ENCODE results near the gene PSME4.
"Not testable (repeated sequence)": the region's sequence is repeated elsewhere in the genome, so short reads cannot be mapped to it uniquely, and the experiment has no call there.

PSME4 gene

DNA sequence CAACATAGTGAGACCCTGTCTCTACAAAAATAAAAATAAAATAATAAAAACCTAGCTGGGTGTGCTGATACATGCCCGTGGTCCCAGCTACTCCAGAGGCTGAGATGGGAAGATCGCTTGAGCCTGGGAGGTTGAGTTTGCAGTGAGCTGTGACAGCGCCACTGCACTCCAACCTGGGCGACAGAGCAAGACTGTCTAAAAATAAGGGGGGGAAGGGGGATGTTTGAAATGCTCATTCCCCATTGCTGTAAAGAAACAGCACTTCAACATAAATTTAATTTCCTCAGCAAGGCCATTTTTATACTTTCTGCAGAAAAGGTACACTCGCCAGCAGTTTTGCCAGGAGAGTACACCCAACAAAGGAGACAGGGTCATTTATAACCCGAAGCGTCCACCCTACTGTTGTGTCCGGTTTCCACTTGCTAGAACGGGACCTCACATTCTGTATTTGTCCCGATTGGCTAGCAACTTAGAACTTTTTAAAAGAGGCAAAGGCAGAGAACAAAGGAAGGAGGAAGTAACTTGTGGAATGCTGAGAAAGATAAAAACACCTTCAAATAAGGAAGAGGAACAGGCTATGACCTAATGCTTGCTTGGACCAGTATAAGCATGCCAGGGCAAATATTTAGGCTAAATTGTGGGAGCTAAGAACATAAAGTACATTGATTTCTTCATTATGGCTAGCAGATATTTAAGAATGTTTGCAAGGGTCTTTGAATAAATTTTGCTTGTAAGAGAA lies 9.1 kb downstream of the PSME4 start:
- DNase-seq, result not testable (repeated sequence)

DNA sequence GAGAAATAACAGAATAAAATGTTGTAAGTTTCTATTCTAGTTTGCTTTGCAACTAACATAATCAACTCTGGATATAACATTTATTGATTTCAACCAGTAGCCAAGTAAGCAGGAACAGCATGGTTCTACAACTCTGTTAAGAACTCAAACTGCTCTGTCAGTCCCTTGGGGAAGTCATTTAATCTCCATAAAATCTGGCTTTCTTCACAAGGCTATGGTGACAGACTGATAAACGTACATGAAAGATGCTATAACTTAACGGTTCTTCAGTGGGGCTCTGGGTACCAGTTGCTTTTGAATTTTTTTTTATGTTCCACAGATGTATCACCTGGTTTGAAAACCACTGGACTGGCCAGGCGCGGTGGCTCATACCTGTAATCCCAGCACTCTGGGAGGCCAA lies 10.3 kb downstream of the PSME4 start:
- DNase-seq, result no peak

DNA sequence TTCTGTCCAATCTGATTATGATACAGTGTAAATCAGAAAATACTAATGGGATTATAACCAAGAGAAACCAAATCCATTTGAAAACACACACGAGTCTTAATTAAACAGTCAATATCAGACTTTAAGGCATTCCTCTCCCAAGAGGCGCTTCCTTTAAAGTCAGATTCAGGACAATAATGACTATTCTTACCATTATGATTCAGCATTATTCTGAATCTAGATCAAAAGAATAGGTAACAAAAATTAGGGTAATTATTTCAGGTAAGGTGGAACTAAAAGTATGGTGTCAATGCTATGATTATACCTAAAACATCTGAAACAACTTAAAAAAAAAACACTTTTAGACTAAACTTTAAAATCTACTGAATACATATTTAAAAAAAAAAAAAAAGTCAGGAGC lies 12.3 kb downstream of the PSME4 start:
- no peak for DNase-seq

- no peak for DNase-seq
Measured at GRCh38 chr2:53952519-53952918, 18.3 kb downstream of the PSME4 start.

GRCh38 chr2:53949457-53949856 lies 21.3 kb downstream of the PSME4 start:
- no peak for DNase-seq

DNA sequence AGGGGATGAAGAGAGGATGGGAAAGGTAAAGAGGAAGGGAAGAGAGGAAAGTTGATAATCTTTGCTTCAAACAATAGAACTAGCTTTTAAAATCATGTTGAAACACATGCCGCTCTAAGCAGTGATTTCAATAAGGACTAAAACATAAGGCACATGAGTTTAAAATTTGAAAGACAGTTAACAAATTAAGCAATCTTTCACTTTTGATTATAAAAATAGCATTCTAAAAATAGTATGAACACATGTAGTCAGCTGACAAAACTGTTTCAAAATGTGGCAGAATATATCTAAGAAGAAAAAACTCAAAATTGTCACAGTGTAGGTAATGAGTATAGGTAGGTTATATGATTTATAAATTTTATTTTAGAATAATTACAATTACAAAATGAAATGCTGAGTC lies 25.3 kb downstream of the PSME4 start:
- DNase-seq, result no peak

DNA sequence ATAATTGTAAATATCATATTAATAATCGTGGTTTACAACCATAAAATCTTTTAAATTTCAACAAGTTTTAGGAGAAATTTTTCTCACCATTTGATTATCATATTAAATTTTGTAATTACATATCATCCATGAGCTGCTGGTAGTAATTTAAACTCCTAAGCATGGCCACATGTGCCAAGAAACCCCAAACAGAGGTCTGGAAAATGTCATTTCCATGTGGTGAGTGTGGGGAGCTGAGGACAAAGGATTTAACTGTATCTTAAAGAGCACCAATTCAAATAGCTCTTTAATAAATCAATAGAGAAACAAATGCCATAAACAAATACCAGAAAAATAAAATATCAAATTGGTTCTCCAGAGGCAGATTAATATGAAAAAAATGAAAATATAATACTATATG lies 26.3 kb downstream of the PSME4 start:
- DNase-seq, result no peak

GRCh38 chr2:53942280-53942679 lies 28.5 kb downstream of the PSME4 start:
- no peak for DNase-seq

- DNase-seq, result no peak
Measured at GRCh38 chr2:53941749-53942148, 29.0 kb downstream of the PSME4 start.

- no peak for DNase-seq
Measured at GRCh38 chr2:53939656-53940055, 31.1 kb downstream of the PSME4 start.

- DNase-seq, result no peak
Measured at GRCh38 chr2:53938904-53939303, 31.9 kb downstream of the PSME4 start.

DNA sequence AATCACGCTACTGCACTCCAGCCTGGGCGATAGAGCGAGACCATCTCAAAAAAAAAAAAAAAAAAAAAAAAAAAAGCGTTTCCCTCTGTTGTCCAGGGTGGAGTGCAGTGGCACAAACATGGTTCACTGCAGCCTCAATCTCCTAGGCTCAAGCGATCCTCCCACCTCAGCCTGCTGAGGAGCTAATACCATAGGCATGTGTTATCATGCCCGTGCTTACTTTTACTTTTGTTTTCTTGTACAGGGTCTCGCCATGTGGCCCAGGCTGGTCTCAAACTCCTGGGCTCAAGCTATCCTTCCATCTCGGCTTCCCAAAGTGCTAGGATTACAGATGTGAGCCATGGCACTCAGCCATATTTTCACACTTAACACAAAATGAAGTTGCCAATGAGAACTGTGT lies 37.5 kb downstream of the PSME4 start:
- DNase-seq, result no peak

DNA sequence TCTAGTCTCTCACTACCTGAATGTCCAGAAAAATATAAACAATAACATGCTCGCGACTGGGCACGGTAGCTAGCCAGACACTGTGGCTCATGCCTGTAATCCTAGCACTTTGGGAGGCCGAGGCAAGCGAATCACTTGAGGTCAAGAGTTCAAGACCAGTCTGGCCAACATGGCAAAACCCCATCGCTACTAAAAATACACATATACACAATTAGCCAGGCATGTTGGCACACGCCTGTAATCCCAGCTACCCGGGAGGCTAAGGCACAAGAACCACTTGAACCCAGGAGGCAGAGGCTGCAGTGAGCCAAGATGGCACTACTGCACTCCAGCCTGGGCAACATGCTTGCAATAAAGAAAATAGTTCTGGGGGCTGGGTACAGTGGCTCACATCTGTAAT lies 44.5 kb downstream of the PSME4 start:
- not testable (repeated sequence) for DNase-seq

DNA sequence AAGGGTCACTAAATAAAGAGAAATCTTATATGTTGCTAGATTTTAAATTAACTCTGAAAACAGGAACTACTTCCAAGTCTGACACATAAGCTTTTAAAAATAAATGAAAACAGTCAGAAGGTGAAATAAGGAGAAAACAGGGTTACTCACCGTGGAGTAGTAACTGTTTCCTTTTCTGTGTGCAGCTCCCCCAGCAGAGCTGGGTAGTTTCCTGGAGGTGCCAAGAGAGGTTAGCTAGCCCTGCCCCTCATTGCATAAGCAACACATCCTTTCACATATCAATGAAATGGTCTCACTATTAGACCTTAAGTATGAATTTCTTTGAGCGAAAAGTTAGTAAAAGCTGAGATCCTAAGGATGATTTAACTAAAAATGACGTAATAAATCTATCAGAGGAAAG lies 57.1 kb downstream of the PSME4 start:
- peak in 1 of 2 experiments; percentile 9 for DNase-seq

DNA sequence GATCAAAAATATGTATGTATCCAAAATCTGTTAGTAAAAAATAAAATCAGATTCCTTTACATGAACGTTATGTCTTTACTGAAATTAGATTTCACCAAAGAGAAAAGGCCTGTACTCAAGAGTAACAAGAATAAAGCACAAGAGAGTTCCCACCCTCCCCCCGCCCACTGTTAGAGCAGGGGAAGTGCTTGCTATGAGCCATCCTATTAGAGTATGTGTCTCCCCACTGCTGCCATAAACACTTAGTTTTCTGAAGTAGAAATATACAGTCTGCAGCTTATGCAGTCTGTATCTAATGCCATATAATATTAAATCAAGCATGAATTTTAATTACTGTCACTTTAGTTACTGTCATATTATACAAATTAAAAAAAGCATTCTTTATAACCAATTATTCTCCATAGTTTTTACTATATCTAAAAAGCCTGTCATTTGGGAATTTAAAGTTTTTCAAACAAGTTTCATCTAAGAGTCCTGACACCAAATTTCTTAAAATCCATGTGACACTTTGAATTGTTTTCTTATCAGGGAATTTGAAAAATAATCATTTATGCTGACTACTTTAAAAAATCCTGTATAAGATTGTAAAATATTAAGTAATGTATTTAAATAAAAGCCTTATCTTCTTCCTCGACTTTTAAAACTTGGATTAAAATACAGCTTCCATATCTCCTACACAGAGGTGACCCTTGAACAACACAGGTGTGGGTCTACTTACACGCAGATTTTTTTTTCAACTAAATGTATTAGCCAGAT lies 59.2 kb downstream of the PSME4 start:
- no peak for DNase-seq

DNA sequence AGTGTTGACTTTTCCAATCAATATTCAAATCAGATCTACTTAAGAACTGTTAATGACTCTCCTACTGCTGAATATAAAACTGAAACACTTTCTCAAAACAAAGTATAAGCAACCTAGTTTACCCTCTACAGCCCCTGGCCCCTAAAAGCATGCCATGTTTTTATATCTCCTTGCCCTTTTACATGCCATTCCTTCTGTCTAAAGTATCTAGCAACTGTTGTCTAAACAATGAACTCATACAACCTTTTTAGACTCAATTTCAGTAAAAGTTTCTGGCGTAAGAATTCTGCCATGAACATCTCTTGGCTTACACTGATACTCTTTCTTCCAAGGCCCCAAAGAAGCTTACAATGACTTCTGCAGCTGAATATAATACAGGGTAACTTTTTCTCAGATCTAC lies 63.2 kb downstream of the PSME4 start:
- no peak for DNase-seq

GRCh38 chr2:53905396-53905795 lies 65.4 kb downstream of the PSME4 start:
- DNase-seq, result no peak

GRCh38 chr2:53903011-53903410 lies 67.8 kb downstream of the PSME4 start:
- no peak for DNase-seq

GRCh38 chr2:53901192-53901591 lies 69.6 kb downstream of the PSME4 start:
- no peak for DNase-seq

GRCh38 chr2:53896864-53897263 lies 73.9 kb downstream of the PSME4 start:
- peak in 1 of 2 experiments; percentile 32 for DNase-seq

DNA sequence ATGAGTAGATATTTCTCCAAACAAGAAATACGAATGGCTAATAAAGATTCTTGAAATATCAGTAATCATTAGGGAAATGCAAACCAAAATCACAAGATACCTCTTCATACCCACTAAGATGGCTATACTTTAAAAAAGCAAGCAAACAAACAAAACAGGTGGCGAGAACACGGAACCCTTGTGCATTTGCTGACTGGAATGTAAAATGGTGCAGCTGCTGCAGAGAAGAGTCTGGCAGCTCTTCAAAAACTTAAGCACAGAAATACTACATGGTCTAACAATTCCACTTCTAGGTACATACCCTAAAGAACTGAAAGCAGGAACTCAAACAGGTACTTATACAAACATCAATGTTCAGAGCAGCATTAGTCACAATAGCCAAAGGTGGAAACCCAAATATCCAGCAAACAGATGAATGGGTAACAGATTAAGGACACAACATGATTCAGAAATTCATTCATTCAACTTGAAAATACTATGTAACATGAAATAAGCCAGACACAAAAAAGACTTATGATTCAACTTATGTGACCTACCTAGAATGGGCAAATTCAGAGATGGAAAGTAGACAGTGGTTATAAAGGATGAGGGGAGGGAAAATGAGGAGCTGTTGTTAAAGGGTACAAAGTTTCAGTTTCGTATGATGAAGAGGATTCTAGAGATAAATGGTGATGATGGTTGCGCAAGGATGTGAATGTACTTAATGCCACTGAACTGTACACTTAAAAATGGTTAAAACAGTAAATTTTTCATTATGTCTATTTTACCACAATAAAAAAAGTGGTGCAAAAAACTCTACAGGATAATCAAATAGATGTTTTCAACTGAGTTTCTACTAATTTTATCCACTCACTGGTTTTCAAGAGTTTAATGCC lies 84.2 kb downstream of the PSME4 start:
- DNase-seq, result no peak

GRCh38 chr2:53884883-53885282 lies 85.9 kb downstream of the PSME4 start:
- no peak for DNase-seq

GRCh38 chr2:53881986-53882385 lies 88.8 kb downstream of the PSME4 start:
- DNase-seq, result no peak

- no peak for DNase-seq
Measured at GRCh38 chr2:53881360-53881759, 89.4 kb downstream of the PSME4 start.
